Gastrocnemius medialis (tissue), 4 donors: ENCODE measurements around the gene FOXB1.

Experiments
- CTCF ChIP-seq, 5 experiments: fragments of 450-650 bp in 3 of 5; fragments of 200-600 bp in 2 of 5; sonication (generic) in 2 of 5; IDR thresholded peaks in 4 of 5; conservative IDR thresholded peaks in 1 of 5; 1 replicate in 4 of 5; 2 replicates in 1 of 5; pipeline ENCODE4 v1.5.1; 2016 to 2019; ENCODE audit warnings: antibody characterized with exemption in 5 of 5, mild to moderate bottlenecking in 3 of 5, moderate library complexity in 3 of 5
- POLR2A ChIP-seq, 2 donors: fragments of 450-650 bp; IDR thresholded peaks; one replicate each; pipeline ENCODE4 v1.6.1; 2017; ENCODE audit warnings: antibody characterized with exemption in 2 of 2, mild to moderate bottlenecking in 2 of 2, moderate library complexity in 2 of 2

- TF ChIP-seq CTCF (IDR thresholded peaks at IDR 0.05 in 4 of 5, conservative IDR thresholded peaks at IDR 0.05 in 1 of 5) (no peak), POLR2A (IDR thresholded peaks at IDR 0.05) (no peak)
Measured at GRCh38 chr15:60043744-60044435, 39.8 kb downstream of the FOXB1 start.
